K562 (cell line): ENCODE results near the gene TRUB2.

Experiments
- CTCF ChIP-seq, 3 experiments: IDR thresholded peaks in 2 of 3; conservative IDR thresholded peaks in 1 of 3; 2 replicates each; pipeline ENCODE4 v1.5.1; 2011 to 2012; ENCODE audit warnings: low read length in 3 of 3, mild to moderate bottlenecking in 3 of 3, control low read depth in 2 of 3, improper control_type of control experiment in 1 of 3, inconsistent platforms in 1 of 3, low read depth in 1 of 3, mixed read lengths in 1 of 3, moderate library complexity in 1 of 3; ENCODE audit not compliant: insufficient read depth in 2 of 3
- MTA1 ChIP-seq: fragments of 450-650 bp; IDR thresholded peaks from 2 replicates; pipeline ENCODE4 v1.6.1; 2017; ENCODE audit warnings: borderline replicate concordance
- NR1H2 ChIP-seq: sonication (generic); formaldehyde crosslinking; IDR thresholded peaks from 2 replicates; pipeline ENCODE4 v1.4.0; 2020; ENCODE audit warnings: mild to moderate bottlenecking, missing genetic modification reagents
- POLR2G ChIP-seq: fragments of 200-400 bp; formaldehyde crosslinking; IDR thresholded peaks from 2 replicates; pipeline ENCODE4 v1.6.1; 2017; ENCODE audit warnings: low read depth, mild to moderate bottlenecking, antibody characterized with exemption, low read length, moderate library complexity
- SIN3A ChIP-seq, 2 experiments: fragments of 150-350 bp in 1 of 2; IDR thresholded peaks; 2 replicates each; pipeline ENCODE4 v1.6.1; 2011 to 2016; ENCODE audit warnings: borderline replicate concordance in 2 of 2, low read depth in 2 of 2, low read length in 2 of 2, mild to moderate bottlenecking in 2 of 2, moderate library complexity in 2 of 2; ENCODE audit not compliant: control insufficient read depth in 1 of 2

- TF ChIP-seq POLR2G (no peak; the same call in 1 of the 2 replicates), CTCF (IDR thresholded peaks at IDR 0.05 in 2 of 3, conservative IDR thresholded peaks at IDR 0.05 in 1 of 3; ENCODE audit: insufficient read depth in 2 of 3, low read depth in 1 of 3, low read length in 3 of 3) (no peak), NR1H2 (CRISPR knock-in tag) (no peak), MTA1 (no peak), SIN3A (IDR thresholded peaks at IDR 0.05; ENCODE audit: borderline replicate concordance in 2 of 2, control insufficient read depth in 1 of 2, low read depth in 2 of 2, low read length in 2 of 2) (no peak)
Observed at GRCh38 chr9:128316421-128316820, 5.8 kb downstream of the TRUB2 start.
